HepG2 (cell line): Measurements from ENCODE around the gene SMYD1. TPM values are rescaled to one million over a fixed set of nuclear protein-coding genes. Genes with fewer than 3 reads are reported as not detected.

Experiments used
- ETS1 ChIP-seq: sonication (generic); formaldehyde crosslinking; IDR thresholded peaks from 2 replicates; pipeline ENCODE4 v1.4.0; 2020; ENCODE audit warnings: missing genetic modification reagents
- HOMEZ ChIP-seq: IDR thresholded peaks from 2 replicates; pipeline ENCODE4 v1.6.1; 2016; ENCODE audit warnings: low read depth
- KAT8 ChIP-seq: IDR thresholded peaks from 2 replicates; pipeline ENCODE4 v1.6.1; 2016; ENCODE audit warnings: missing genetic modification reagents, missing compliant biosample characterization
- MTF1 ChIP-seq: sonication (generic); formaldehyde crosslinking; IDR thresholded peaks from 2 replicates; pipeline ENCODE4 v1.5.0; 2020; ENCODE audit warnings: missing genetic modification reagents
- REL ChIP-seq: sonication (generic); formaldehyde crosslinking; conservative IDR thresholded peaks from 2 replicates; pipeline ENCODE4 v1.8.0; 2022; ENCODE audit warnings: mild to moderate bottlenecking, missing genetic modification reagents, moderate library complexity
- REPIN1 ChIP-seq: sonication (generic); formaldehyde crosslinking; IDR thresholded peaks from 2 replicates; pipeline ENCODE4 v1.8.0; 2022; ENCODE audit warnings: missing genetic modification reagents, low read depth, mild to moderate bottlenecking, borderline replicate concordance
- SALL1 ChIP-seq: sonication (generic); formaldehyde crosslinking; IDR thresholded peaks from 2 replicates; pipeline ENCODE4 v1.8.0; 2022; ENCODE audit warnings: mild to moderate bottlenecking, missing genetic modification reagents
- SIN3B ChIP-seq: fragments of 150-350 bp; IDR thresholded peaks from 2 replicates; pipeline ENCODE4 v1.6.1; 2014; ENCODE audit warnings: low read length
- SRSF4 ChIP-seq: fragments of 200-400 bp; formaldehyde crosslinking; IDR thresholded peaks from one replicate; pipeline ENCODE4 v1.6.1; 2018; ENCODE audit warnings: mild to moderate bottlenecking, low read depth, low read length, moderate library complexity; ENCODE audit not compliant: poor library complexity, severe bottlenecking
- TAF1 ChIP-seq: sonication (generic); formaldehyde crosslinking; IDR thresholded peaks from 2 replicates; pipeline ENCODE4 v1.4.0; 2020; ENCODE audit warnings: missing genetic modification reagents
- YEATS2 ChIP-seq: sonication (generic); formaldehyde crosslinking; IDR thresholded peaks from 2 replicates; pipeline ENCODE4 v1.4.0; 2020; ENCODE audit warnings: missing genetic modification reagents, borderline replicate concordance
- ZFP82 ChIP-seq: sonication (generic); formaldehyde crosslinking; IDR thresholded peaks from 2 replicates; pipeline ENCODE4 v1.5.1; 2020; ENCODE audit warnings: mild to moderate bottlenecking, missing genetic modification reagents, borderline replicate concordance
- ZNF562 ChIP-seq: sonication (generic); formaldehyde crosslinking; IDR thresholded peaks from 2 replicates; pipeline ENCODE4 v1.8.0; 2022; ENCODE audit warnings: missing genetic modification reagents, borderline replicate concordance
- ZNF891 ChIP-seq: sonication (generic); formaldehyde crosslinking; IDR thresholded peaks from 2 replicates; pipeline ENCODE4 v1.5.0; 2020; ENCODE audit warnings: mild to moderate bottlenecking, missing genetic modification reagents
- ZSCAN5A ChIP-seq: sonication (generic); formaldehyde crosslinking; IDR thresholded peaks from 2 replicates; pipeline ENCODE4 v1.8.0; 2022; ENCODE audit warnings: mild to moderate bottlenecking, missing genetic modification reagents, borderline replicate concordance
- polyA plus RNA-seq, 8 experiments: library from polyadenylated mRNA; depleted of rRNA in 3 of 8; stranded (reverse) in 7 of 8; unstranded in 1 of 8; fragments of >200 nt; fragmentation: Illumina TruSeq in 4 of 8; extraction: Trizol in 4 of 8; gene quantifications; 2 replicates each; pipeline versions ENCODE4 v1.2.1 to v1.2.3, GENCODE V29; 2011 to 2016; ENCODE audit warnings: low read depth in 4 of 8, missing spikeins in 1 of 8, mixed read lengths in 1 of 8; ENCODE audit not compliant: insufficient read depth in 1 of 8
- total RNA-seq, 5 experiments: library from RNA; depleted of rRNA; stranded (reverse); fragments of >200 nt; fragmentation: Illumina TruSeq; extraction: Trizol; gene quantifications; 2 replicates each; pipeline ENCODE4 v1.2.3, GENCODE V29; 2016; ENCODE audit warnings: low read depth in 1 of 5
- TF ChIP-seq, protein P1 (sequence below): IDR thresholded peaks from 2 replicates; pipeline ENCODE4 v1.6.1; 2016
- TF ChIP-seq, protein P2 (sequence below): IDR thresholded peaks from 2 replicates; pipeline ENCODE4 v1.6.1; 2016; ENCODE audit warnings: missing compliant biosample characterization, missing genetic modification reagents, borderline replicate concordance
- TF ChIP-seq, protein P3 (sequence below): sonication (generic); formaldehyde crosslinking; IDR thresholded peaks from 2 replicates; pipeline ENCODE4 v1.4.0; 2020; ENCODE audit warnings: missing genetic modification reagents

Gene SMYD1
- total and polyA plus RNA-seq, 2 of the 13 experiments (the other 11 are each of a cell fraction or from before 2014, with no cell fraction given): not detected

GRCh38 chr2:88159955-88160415 lies 92.4 kb downstream of the SMYD1 start (continued):
- peak; percentile 64; the same call in 1 of the 2 replicates for TF ChIP-seq REPIN1 (CRISPR knock-in tag)
- TF ChIP-seq, protein P1, sequence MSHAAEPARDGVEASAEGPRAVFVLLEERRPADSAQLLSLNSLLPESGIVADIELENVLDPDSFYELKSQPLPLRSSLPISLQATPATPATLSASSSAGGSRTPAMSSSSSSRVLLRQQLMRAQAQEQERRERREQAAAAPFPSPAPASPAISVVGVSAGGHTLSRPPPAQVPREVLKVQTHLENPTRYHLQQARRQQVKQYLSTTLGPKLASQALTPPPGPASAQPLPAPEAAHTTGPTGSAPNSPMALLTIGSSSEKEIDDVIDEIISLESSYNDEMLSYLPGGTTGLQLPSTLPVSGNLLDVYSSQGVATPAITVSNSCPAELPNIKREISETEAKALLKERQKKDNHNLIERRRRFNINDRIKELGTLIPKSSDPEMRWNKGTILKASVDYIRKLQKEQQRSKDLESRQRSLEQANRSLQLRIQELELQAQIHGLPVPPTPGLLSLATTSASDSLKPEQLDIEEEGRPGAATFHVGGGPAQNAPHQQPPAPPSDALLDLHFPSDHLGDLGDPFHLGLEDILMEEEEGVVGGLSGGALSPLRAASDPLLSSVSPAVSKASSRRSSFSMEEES (CRISPR knock-in tag): 0 out of 2 replicates have a peak, but pooled peaks have one; percentile 59
- TF ChIP-seq TAF1 (CRISPR knock-in tag): no peak
- TF ChIP-seq, protein P2, sequence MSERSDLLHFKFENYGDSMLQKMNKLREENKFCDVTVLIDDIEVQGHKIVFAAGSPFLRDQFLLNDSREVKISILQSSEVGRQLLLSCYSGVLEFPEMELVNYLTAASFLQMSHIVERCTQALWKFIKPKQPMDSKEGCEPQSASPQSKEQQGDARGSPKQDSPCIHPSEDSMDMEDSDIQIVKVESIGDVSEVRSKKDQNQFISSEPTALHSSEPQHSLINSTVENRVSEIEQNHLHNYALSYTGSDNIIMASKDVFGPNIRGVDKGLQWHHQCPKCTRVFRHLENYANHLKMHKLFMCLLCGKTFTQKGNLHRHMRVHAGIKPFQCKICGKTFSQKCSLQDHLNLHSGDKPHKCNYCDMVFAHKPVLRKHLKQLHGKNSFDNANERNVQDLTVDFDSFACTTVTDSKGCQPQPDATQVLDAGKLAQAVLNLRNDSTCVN (CRISPR knock-in tag): peak; percentile 73; the same call in 1 of the 2 replicates
- TF ChIP-seq ZNF562: no peak
- TF ChIP-seq HOMEZ (CRISPR knock-in tag): 0 out of 2 replicates have a peak, but pooled peaks have one; percentile 53
- TF ChIP-seq MTF1 (CRISPR knock-in tag): no peak
- TF ChIP-seq YEATS2 (CRISPR knock-in tag): peak; percentile 42; the same call in 1 of the 2 replicates
- peak; percentile 72; the same call in 1 of the 2 replicates for TF ChIP-seq KAT8 (CRISPR knock-in tag)
- no peak for TF ChIP-seq REL
- no peak for TF ChIP-seq SIN3B
- TF ChIP-seq ZFP82 (CRISPR knock-in tag): 0 out of 2 replicates have a peak, but pooled peaks have one; percentile 52
- no peak for TF ChIP-seq ETS1 (CRISPR knock-in tag)
- TF ChIP-seq SRSF4: no peak
- TF ChIP-seq ZNF891 (CRISPR knock-in tag): no peak
- peak; percentile 46 for TF ChIP-seq SALL1 (CRISPR knock-in tag)
- TF ChIP-seq, protein P3, sequence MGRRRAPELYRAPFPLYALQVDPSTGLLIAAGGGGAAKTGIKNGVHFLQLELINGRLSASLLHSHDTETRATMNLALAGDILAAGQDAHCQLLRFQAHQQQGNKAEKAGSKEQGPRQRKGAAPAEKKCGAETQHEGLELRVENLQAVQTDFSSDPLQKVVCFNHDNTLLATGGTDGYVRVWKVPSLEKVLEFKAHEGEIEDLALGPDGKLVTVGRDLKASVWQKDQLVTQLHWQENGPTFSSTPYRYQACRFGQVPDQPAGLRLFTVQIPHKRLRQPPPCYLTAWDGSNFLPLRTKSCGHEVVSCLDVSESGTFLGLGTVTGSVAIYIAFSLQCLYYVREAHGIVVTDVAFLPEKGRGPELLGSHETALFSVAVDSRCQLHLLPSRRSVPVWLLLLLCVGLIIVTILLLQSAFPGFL (CRISPR knock-in tag): no peak
- TF ChIP-seq ZSCAN5A (CRISPR knock-in tag): no peak
